ENCODE results near the gene COX7A2.

Gene COX7A2

GRCh38 chr6:75196081-75196687, 47.4 kb downstream of the COX7A2 start:
- DNase-seq: no peak

GRCh38 chr6:75188221-75188925, 55.2 kb downstream of the COX7A2 start:
- no peak for DNase-seq

All from cortex of kidney (tissue), 1 donor.